Limb (tissue), 2 donors: ENCODE results near the gene RASL10B.

Source experiments
- DNase-seq, 2 donors: peaks; one replicate each; pipeline ENCODE4 v3.0.0-alpha.2; 2016; ENCODE audit errors: extremely low spot score in 2 of 2

Gene RASL10B

GRCh38 chr17:35791681-35792350 is 60.4 kb downstream of the RASL10B start:
- DNase-seq = no peak
